Measurements from ENCODE around the gene CMSS1. TPM values are rescaled to one million over a fixed set of nuclear protein-coding genes. Genes with fewer than 3 reads are reported as not detected.

Gene CMSS1
- total RNA-seq, 1 experiment from 2014 or later = 64.1 TPM

- RAD21 ChIA-PET (ENCODE audit: low non-redundant PET in 1 of 2, low total read pairs in 2 of 2, uncharacterized antibody in 2 of 2, unreplicated experiment in 2 of 2) = no interaction called here
- CTCF ChIA-PET = interaction anchor here (2.0 kb wide), 1 partner anchor 445 kb away, joined by 6 read pairs; no protein-coding TSS in a partner anchor
Measured at GRCh38 chr3:99809565-99809964, 8.1 kb upstream of the CMSS1 start.

GRCh38 chr3:99810403-99810802 lies 7.3 kb upstream of the CMSS1 start:
- no peak overlapping the region for H3K4me2 ChIP-seq (ENCODE audit: low read length)
- BruUV-seq (replicated peaks) = no TSS peak
- ATAC-seq = no peak
- no peaks in the 10 kb centered on the region; a peak in 1 of 4 replicates for H3K9me3 ChIP-seq (ENCODE audit: control insufficient read depth in 1 of 2, insufficient read depth in 1 of 2, low read depth in 1 of 2, low read length in 2 of 2)
- H4K20me1 ChIP-seq (ENCODE audit: insufficient read depth) = no peaks in the 10 kb centered on the region
- H3K27ac ChIP-seq (ENCODE audit: low read depth, low read length) = no peak overlapping the region
- no peaks in the 10 kb centered on the region for H3K4me1 ChIP-seq (ENCODE audit: control insufficient read depth in 1 of 2, insufficient read depth in 2 of 2, low read length in 2 of 2)
- no peak overlapping the region for H3K9ac ChIP-seq (ENCODE audit: low read length)
- POLR2A ChIA-PET = no interaction called here
- intact Hi-C loops (cut with micrococcal nuclease) = no loop called here
- H3K36me3 ChIP-seq (ENCODE audit: control insufficient read depth in 1 of 2, insufficient read depth in 2 of 2, low read length in 2 of 2) = no peaks in the 10 kb centered on the region
- H3K79me2 ChIP-seq (ENCODE audit: insufficient read depth, low read length) = no peaks in the 10 kb centered on the region
- H2AFZ ChIP-seq (ENCODE audit: low read depth, low read length, poor library complexity, severe bottlenecking) = no peak overlapping the region
- no peaks in the 10 kb centered on the region for H3K9me2 ChIP-seq (ENCODE audit: insufficient read depth)
- no peaks in the 10 kb centered on the region for H3K27me3 ChIP-seq (ENCODE audit: insufficient read depth, low read length)
- RAD21 ChIA-PET (ENCODE audit: low non-redundant PET in 1 of 2, low total read pairs in 2 of 2, uncharacterized antibody in 2 of 2, unreplicated experiment in 2 of 2) = no interaction called here
- CTCF ChIA-PET = no interaction called here
- TF ChIP-seq MAX (IDR thresholded peaks at IDR 0.05) (no peak), YY1 (IDR thresholded peaks at IDR 0.05; ENCODE audit: extremely low read depth, insufficient replicate concordance, low read depth, low read length) (no peak), SRF (IDR thresholded peaks at IDR 0.05; ENCODE audit: low read depth) (no peak)
- TF ChIP-seq, protein P1, sequence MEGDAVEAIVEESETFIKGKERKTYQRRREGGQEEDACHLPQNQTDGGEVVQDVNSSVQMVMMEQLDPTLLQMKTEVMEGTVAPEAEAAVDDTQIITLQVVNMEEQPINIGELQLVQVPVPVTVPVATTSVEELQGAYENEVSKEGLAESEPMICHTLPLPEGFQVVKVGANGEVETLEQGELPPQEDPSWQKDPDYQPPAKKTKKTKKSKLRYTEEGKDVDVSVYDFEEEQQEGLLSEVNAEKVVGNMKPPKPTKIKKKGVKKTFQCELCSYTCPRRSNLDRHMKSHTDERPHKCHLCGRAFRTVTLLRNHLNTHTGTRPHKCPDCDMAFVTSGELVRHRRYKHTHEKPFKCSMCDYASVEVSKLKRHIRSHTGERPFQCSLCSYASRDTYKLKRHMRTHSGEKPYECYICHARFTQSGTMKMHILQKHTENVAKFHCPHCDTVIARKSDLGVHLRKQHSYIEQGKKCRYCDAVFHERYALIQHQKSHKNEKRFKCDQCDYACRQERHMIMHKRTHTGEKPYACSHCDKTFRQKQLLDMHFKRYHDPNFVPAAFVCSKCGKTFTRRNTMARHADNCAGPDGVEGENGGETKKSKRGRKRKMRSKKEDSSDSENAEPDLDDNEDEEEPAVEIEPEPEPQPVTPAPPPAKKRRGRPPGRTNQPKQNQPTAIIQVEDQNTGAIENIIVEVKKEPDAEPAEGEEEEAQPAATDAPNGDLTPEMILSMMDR (IDR thresholded peaks at IDR 0.05 in 2 of 3, conservative IDR thresholded peaks at IDR 0.05 in 1 of 3; ENCODE audit: borderline replicate concordance in 1 of 3, insufficient read depth in 1 of 3, low read depth in 2 of 3, low read length in 2 of 3) = no peak
- H3K4me3 ChIP-seq (replicated peaks in 1 of 2; ENCODE audit: low read depth in 1 of 2, low read length in 2 of 2) = no peak overlapping the region
- no peak for DNase-seq (ENCODE audit: low read depth, low spot score)

More at GRCh38 chr3:99809565-99809964, 8.1 kb upstream of the CMSS1 start:
- no peaks in the 10 kb centered on the region for H3K27me3 ChIP-seq (ENCODE audit: insufficient read depth, low read length)
- H3K79me2 ChIP-seq (ENCODE audit: insufficient read depth, low read length) = no peaks in the 10 kb centered on the region
- no peak overlapping the region for H3K9ac ChIP-seq (ENCODE audit: low read length)
- H3K4me3 ChIP-seq (replicated peaks in 1 of 2; ENCODE audit: low read depth in 1 of 2, low read length in 2 of 2) = no peak overlapping the region
- no peak overlapping the region for H3K4me2 ChIP-seq (ENCODE audit: low read length)
- POLR2A ChIA-PET = no interaction called here
- intact Hi-C loops (cut with micrococcal nuclease) = no loop called here
- no peak overlapping the region for H2AFZ ChIP-seq (ENCODE audit: low read depth, low read length, poor library complexity, severe bottlenecking)
- no peaks in the 10 kb centered on the region for H4K20me1 ChIP-seq (ENCODE audit: insufficient read depth)
- DNase-seq (ENCODE audit: low read depth, low spot score) (no peak), ATAC-seq (no peak)
- no peak overlapping the region for H3K27ac ChIP-seq (ENCODE audit: low read depth, low read length)
- H3K4me1 ChIP-seq (ENCODE audit: control insufficient read depth in 1 of 2, insufficient read depth in 2 of 2, low read length in 2 of 2) = no peaks in the 10 kb centered on the region
- no TSS peak for BruUV-seq (replicated peaks)
- peaks cover 0 to 5% of the 10 kb centered on the region in 2 experiments; a peak in 1 of 4 replicates for H3K9me3 ChIP-seq (ENCODE audit: control insufficient read depth in 1 of 2, insufficient read depth in 1 of 2, low read depth in 1 of 2, low read length in 2 of 2)
- no peaks in the 10 kb centered on the region for H3K36me3 ChIP-seq (ENCODE audit: control insufficient read depth in 1 of 2, insufficient read depth in 2 of 2, low read length in 2 of 2)
- H3K9me2 ChIP-seq (ENCODE audit: insufficient read depth) = no peaks in the 10 kb centered on the region
- TF ChIP-seq POLR2AphosphoS5 (IDR thresholded peaks at IDR 0.05; ENCODE audit: low read depth, low read length) (no peak), POLR2A (IDR thresholded peaks at IDR 0.05; ENCODE audit: borderline replicate concordance, extremely low read depth, insufficient read depth, insufficient read length) (no peak), JUND (IDR thresholded peaks at IDR 0.05) (no peak), SIN3A (IDR thresholded peaks at IDR 0.05; ENCODE audit: low read depth) (no peak), MAX (IDR thresholded peaks at IDR 0.05) (no peak), YY1 (IDR thresholded peaks at IDR 0.05; ENCODE audit: extremely low read depth, insufficient replicate concordance, low read depth, low read length) (no peak), EZH2phosphoT487 (IDR thresholded peaks at IDR 0.05; ENCODE audit: borderline replicate concordance) (no peak), ELF1 (IDR thresholded peaks at IDR 0.05; ENCODE audit: borderline replicate concordance, low read depth) (no peak), ATF3 (IDR thresholded peaks at IDR 0.05) (no peak), FOSL1 (IDR thresholded peaks at IDR 0.05; ENCODE audit: low read depth) (no peak), TCF7L2 (IDR thresholded peaks at IDR 0.05; ENCODE audit: borderline replicate concordance, extremely low read depth, insufficient read depth, insufficient read length) (no peak)
